ENCODE measurements around the gene OR5M8.

DNA sequence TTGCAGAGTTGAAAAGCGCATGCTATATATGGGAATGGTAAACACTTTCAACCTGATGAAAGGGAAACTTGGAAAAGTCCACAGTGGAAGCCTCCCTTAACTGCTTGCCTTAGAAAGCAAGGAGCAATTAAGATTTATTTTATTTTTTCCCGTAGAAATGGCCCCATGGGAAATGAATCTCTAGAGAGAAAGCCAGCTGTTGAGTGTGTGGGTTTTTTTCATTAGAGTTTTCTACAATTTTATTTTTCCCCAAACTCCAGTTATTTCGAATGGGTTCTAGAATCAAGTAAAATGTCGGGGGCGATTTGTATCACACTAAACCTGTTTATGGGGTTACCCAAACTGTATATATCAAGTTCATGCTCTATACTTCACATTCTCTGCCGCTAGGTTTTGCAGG, 17.9 kb downstream of the OR5M8 start, which contains the start of gene OR5M3:
- no peak for TF ChIP-seq ZNF274 (IDR thresholded peaks at IDR 0.05; ENCODE audit: low read depth, low read length)
- TF ChIP-seq YY1 (IDR thresholded peaks at IDR 0.05; ENCODE audit: insufficient read depth, insufficient read length), result no peak
- TF ChIP-seq SUZ12 (IDR thresholded peaks at IDR 0.05; ENCODE audit: extremely low read depth, insufficient read depth, insufficient read length), result no peak

Measured in NT2/D1 (cell line).